Hippocampal formation (tissue), 2 donors: Measurements from ENCODE around the gene PHC2.

Experiments
- DNase-seq, 2 donors: peaks; one replicate each; lab custom pipeline; 2025; lab: John Stamatoyannopoulos, UW

PHC2 gene

DNA sequence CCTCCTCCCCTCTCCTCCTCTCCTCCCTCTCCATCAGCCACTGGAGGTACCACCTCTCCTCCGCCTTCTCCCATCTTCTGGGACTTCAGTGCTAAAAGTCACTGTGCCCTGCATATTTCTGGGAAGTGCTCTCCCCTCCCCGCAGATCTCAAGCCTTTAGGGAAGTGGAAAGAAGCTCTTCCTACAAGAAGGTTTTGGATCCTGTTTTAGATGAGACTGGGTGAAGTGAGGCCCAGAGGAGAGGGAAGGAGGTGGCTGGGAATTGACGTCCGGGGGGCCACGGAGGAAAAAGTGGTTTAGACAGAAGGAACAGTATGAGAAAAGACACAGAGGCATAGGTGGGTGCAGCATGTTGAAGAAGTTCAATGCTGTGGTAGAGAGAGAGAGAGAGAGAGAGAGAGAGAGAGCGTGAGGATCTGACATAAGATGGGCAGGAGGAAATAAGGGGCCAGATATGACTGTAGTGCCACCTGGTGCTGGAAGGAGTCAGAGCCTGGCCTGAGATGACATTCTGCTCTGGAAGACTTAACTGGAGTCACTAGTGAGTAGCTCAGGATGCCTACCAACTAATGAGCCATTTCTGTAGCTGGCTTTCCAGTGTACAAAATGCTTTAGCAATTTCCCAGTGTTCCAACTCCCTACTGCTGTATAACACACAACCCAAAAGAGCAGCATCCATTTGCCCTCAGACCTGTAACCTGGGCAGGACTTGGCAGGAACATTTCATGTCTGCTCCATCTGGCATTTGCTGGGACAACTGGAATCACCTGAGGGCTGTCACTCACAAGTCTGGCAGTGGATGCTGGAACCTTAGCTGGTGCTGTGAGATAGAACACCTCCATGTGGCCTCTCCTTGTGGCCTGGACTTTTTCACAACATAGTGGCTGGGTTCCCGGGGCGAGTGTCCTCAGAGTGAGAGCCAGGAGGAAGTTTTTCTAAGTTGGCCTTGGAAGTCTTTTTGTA, 24.9 kb upstream of the PHC2 start:
- DNase-seq: peak; percentile 47 to 70

DNA sequence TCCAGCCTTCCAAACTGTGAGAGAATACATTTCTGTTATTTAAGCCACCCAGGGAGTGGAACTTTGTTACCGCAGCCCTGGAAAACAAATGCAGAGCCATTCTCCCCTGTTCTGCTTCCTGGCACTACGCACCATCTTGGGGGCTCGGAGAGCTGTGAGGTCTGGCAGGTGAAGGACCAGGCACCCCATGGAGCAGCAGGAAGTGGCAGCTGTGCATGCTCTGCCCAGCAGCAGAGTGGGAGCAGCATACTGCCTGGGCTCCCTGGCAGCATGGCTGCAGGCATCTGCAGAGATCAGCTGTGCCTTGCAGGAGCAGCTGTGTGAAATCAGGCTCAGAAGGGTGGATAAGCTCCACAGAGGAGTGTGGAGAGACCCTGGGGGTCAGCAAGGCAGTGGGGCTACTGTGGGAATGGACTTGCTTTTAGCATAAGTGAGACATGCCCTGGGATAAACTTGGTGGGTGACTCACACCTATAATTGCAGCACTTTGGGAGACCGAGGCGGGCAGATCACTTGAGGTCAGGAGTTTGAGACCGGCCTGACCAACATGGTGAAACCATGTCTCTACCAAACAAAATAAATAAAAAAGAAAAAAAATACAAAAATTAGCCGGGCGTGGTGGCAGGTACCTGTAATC, 23.9 kb upstream of the PHC2 start:
- no peak for DNase-seq

DNA sequence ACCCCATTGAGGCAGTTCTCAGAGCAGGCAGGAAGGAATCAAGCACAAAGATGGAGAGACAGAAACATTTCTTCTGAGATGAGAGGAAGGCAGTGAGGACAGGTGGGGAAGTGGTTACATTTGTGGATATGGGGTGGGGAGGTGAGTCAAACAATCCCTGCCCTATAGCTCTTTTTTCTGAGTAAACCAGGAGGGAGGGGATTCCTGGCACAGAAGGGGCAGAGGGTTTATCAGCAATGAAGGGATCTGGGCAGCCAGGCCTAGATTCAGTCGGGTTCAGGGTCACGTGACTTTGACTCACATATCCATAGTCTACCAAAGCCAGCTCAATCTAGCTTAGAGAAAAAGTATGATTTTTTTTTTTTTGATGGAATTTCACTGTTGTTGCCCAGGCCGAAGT, 15.7 kb upstream of the PHC2 start:
- no peak for DNase-seq

DNA sequence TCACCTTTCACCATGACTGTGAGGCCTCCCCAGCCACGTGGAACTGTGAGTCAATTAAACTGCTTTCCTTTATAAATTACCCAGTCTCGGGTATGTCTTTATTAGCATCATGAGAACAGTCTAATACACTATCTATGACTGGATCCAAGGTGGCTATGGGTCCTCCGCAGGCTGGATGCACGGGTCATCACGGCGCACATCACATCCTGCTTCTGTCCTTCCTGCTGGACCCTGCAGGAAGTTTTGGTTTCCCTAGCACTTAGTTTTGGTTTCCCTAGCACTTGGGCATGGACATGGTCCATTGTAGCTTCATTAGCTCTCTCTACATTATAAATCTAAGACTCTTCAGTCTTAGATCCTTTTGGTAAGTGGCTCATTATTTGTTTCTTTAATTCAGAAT, 14.2 kb upstream of the PHC2 start:
- DNase-seq: no peak

DNA sequence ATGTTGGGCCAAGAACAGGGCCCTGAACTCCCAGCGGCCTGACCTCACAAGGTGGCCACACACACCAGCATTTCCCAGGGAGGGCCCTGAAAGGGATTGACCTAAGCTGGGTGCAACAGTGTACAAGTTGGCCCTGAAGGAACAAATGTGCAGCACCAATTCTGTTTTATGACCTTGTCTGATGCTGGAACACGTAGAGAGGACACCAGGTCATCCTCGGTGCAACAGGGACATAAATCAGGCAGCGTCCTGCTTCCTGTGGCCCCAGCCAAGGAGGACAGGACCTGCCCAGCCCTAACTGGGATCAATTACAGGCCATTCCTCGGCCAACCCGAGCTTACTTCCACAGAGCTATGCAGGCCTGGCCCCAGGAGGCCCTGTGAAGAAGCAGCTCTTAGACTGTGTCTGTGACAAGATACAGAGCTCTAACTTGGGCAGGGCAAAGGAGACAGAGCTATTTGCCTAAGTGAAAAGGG, 12.8 kb upstream of the PHC2 start:
- no peak for DNase-seq

DNA sequence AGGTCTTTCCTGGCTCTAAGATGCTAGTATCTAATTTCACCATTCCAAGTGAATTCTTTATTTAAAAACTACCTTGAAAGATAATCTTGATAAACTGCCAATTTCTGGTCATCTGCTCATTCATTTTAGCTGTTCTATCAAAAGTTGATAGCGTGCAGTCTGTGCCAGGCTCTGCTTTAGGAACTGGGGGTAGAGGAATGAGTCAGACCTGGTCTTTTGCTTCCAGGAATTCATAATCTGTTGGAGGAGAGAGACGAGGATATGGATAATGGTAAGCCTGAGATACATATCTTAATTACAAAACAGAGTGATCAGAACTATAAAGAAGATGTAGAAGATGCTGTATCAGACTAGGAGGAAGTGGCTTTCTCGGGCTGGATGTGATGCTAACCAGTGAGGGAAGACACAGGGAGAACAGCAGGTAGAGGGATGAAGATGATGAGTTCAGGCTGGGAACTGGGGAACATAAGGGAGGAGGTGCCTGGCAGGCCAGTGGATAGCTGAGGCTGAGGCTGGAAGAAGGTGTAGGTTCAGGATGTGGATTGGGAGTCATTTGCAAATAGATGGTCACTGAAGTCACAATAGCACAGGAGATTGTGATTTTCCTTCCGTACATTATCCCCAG, 12.3 kb upstream of the PHC2 start:
- no peak for DNase-seq

DNA sequence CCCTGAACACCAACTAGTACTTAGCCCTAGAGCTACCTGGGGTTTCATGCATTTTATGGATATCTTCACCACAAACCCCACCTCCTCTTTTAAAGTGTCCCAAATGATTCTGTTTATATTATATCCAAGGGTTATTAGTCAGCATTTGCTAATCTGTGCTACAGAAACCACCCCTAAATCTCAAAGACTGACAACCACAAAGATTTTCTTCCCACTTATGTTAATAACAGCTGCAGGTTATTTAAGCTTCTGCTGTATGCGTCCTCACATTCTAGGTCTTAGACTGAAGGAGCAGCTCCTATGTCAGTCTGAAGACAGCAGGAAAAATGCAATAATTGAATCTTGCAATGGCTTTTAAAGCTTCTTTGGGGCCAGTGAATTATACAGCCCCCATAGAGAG, 11.2 kb upstream of the PHC2 start:
- DNase-seq: no peak

DNA sequence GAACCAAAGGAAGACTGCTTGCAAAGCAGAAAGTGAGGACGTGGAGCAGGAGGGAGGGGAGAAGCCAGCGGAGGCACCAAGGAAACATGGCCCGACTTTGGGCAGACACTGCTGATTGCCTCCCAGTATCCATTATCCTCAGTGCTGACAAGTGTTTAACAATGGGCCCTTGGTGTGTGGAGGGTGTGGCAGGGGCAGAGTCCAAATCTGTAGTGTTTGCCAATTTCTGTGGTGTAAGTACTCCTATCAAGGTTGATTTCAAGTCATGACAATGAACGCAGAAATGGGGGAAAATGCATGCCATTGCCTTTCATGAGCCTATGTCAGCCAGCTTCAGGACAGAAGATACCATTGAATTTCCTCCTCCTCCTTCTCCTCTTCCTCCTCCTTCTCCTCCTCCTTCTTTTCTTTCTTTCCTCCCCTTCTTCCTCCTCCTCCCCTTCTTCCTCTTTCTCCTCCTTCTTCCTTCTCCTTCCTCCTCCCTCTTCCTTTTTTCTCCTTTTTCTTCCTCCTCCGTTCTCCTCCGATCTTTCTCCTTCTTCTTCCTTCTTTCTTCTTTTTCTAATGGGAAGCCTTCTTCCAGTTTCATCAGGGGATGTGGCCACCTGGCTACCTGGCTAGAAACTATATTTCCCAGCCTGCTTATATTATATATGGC, 10.3 kb upstream of the PHC2 start:
- no peak for DNase-seq

DNA sequence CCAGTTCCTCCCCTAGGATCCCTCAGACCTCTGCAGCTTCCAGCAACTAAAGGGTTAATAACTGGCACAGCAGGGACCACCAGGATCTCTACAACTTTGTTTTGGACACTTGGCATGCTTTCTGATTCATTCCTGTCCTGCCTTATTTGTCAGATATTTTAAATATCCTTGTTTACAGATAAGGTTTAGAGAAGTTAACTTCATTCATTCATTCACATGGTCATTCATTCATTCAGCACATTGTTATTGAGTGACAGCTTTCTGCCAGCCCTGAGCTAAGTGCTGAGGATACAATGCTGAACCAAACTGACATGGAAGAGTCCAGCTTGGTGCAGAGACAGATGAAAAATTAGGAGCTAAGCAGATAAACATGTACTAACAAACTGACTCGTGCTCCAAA, 8.8 kb upstream of the PHC2 start:
- DNase-seq: no peak

DNA sequence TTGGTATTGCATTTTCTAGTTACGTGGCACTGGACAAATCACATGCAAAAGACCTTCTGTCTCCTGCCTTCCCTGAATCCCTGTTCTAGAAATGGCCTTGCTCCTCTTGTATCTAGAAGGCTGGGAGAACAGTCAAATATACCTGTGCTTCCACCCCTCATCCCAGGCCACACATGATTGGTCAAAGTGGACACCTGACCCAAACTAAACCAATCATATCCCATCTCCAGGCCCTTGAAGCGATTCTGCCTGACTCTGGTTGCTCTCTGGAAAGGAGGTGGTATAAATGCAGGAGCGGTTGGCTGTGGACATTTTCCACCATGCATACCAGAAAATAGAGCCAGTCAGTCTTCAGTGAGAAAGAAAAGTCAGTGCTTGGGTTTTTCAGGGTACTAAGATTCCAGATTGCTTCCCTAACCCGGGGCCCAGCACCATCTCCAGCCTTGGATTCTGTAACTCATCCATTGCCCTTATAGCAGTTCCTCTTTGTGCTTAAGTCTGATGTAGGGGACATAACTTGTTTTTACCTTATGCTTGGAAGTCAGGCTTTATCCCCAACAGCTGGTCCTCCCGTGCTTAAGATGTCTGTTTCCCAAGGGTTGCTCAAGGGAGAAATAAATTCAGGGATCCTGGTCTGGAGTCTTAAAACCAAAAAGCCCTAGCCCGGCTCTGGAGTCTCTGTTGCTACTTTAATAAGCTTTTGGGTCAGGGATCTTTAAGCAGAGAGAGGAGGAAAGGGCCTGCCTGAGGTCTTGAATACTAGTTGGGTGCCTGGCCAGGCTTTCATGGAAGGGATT, 7.7 kb upstream of the PHC2 start:
- DNase-seq: no peak

DNA sequence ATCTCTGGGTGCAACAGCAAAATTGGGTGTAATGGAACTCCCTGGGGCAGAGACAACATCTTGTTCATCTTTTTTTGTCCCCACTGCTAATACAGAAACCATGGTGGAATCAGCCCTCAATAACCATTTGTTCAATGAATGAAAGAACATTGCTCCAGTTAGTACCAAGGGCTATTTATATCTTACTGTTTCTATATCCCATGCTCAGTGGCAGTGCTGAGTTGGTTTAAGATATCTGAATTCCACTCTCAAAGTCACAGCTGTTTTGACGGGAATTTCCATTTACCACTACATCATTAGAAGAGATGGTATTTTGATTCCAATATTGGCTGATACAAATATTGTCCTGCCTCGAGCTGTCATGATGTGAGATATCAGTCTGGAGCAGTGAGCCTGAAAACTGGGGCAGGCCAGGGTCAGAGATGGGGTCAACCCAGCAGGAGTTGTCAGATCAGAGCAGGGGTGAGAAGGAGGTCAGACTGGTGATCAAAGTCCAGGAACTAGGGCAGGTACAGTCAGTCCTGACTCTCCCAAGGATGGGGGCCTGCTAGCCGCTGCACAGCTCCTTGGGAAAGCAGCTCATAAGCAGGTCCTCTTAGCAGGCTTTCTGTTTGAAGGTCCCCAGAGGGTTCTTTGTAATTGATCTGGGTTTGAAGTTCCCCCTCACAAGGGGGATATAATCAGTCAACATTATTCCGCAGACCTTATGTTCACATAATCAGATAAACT, 5.8 kb upstream of the PHC2 start:
- no peak for DNase-seq

DNA sequence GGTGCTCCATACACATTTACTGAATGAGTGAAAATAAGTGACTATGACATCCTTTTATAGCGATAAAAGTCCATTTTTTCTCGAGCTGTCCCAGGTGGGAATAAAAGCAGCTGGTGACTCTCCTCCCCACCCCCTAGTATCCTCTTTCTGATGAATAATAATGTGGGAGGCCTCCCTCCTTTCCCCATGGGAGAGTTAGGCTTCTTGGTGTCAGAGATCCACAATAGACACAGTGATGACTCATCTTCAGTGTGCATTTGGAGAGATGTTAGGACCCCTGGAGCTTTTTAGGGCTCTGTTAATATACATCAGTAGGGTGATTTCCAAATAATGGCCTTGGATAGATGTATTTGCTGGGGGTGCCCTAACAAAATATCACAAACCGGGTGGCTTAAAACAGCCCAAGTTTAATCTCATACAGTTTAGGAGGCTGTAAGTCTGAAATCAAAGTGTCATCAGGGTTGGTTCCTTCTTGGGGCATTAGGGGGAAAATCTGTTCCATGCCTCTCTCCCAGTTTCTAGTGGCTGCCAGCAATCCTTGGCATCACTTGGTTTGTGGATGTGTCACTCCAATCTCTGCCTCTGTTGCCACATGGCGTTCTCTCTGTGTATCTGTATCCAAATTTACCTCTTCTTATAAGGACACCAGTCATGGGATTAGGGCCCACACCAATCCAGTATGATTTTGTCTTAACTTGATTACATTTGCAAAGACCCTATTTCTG, 4.4 kb upstream of the PHC2 start:
- DNase-seq: peak in 1 of 2 donors; percentile 16

DNA sequence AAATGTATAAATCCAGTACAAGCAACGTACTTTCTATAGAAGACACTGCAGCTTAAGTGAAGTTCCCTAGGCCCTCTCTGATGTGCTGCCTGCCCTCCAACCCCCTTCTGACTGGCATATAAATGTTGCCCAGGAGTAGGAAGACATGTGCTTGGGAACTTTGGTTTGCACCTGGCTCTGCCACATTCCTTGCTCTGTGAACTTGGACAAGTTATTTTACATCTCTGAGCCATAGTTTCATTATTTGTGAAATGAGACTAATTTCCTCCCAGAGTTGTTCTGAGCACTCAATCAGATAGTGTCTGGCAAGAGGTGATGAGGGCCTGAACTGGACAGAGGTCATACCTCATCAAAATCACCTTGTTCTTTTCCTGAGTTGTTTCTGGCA, 3.5 kb upstream of the PHC2 start:
- no peak for DNase-seq

DNA sequence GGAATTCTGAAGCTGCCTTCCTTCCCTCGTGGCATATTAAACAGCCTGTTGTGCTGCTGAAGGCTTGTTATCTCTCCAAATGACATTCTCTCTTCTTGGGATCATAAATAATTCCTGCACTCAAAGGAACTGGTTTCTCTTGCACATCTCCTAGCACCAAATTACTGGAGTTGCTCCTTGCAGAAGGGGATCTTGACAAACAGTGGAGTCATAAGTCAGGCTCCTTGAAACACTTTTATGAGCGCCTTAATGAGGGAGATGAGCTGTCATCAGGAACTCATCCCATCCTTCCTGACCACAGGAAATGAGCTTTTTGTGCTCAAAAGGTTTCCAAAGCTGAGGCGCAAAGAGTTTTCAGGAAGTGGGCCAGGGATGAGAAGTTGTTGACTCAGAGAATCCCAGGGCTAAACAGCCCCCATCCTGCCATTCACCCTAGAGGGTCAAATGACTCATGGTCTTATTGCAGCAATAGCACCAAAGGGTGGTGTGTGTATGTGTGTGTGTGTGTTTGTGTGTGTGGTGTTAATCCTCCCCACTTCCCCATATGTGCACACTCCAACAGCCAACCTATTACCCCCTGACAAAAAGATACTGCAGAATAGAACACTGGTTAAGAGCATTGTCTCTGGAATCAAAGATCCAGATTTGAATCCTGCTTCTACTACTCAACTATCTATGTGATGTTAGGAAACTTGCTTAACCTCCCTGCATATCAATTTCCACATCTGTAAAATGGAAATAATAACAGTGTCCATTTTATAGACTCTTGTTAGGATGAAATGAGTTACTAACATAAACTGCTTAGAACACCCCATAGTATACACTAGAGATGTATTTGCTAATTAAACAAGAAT, 2.8 kb upstream of the PHC2 start:
- DNase-seq: peak in 1 of 2 donors; percentile 18

DNA sequence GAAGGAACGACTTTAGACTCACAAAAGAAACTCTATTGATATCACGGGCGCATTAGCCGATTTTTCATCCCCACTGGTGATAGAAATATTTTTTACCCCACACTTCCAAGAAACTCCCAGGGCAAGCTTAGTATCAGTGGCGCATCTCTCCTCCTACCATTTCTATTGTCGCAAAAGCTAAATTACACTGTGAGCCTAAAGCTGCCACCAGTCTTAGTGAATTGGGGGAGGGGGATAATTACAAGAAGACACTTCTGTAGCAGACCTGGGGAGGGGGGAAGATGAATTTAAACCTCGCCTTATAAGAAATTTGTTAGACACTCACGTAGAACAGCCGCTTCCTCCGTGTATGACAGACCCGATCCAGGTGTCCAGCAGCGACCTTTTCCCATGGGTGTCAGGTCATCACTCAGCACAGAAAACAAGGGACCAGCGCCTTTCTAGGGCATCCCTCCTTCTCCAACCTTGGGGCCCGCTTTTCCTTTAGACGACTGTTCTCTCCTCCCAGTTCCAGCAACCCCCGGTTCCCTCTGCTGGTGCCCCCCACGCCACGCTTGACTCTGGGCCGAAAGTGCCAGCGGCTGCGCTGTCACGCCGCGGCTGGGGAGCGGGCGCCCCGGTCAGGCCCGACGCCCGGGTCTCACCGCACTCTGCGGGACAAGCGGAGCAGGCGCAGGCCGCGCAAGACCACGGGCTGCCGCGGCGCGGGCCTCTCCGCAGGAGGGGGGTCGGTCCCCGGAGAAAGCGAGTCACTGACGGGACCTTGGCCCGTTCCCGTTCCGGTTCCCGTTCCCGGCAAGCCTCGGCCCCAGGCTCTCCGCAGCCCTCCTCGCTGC, 821 bp downstream of the PHC2 start:
- no peak for DNase-seq

DNA sequence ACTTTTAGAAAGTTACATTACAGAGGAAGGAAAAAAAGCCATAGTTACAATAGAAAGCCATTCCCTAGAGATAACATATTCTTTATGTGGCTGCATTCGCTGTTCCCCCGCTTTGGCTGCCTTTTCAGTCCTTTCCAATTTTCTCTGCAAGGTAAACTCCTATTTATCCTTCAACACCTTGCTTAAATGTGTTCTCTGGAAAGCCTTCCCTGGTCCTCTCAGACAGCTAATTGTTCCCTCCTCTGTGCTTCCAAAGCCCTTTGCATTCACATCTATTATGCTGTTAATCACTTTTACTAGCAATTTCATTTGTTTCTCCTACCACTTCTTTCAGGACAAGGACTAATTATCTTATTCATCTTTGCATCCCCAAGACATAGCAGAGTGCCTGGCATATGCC, 1.6 kb downstream of the PHC2 start:
- no peak for DNase-seq

DNA sequence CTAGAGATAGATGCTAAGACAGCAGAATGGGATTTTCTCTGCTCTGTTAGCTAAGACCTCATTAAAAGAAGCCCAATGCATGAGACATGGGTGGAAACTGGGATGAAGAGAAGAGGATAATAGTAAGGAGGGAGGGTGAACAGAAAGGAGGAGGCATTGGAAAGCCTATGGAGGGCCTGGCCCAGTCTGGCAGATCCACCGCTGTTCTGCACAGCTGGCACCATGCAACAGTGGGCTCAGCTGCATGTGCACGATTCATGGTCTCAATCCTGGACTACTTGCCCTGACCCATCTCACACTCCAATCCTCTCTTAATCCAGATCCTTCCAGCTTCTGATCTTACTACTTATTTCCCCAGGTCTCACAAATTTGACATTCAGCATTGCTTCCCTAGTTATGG, 2.2 kb downstream of the PHC2 start:
- DNase-seq: no peak

DNA sequence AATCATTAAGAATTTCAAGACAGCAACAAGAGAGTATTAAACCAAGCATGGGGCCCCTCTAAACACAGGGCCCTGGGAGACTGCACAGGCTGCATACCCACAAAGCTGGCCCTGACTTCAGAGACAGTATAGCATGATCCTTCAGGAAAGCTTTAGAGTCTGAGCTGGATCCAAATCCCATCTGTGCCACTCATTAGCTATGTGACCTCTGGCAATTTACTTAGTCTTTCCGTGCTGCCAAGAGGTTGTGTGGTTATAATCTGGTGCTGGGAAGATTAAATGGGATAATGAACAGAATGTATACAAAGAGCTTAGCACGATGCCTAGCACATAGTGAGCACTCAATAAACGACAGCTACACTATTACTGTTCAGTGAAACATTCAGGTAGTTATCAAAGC, 4.0 kb downstream of the PHC2 start:
- DNase-seq: no peak
